Measurements from ENCODE around the gene RIGI.
"Not testable (repeated sequence)": the region's sequence is repeated elsewhere in the genome, so short reads cannot be mapped to it uniquely, and the experiment has no call there.

RIGI gene

GRCh38 chr9:32526041-32526706 lies at the start of gene RIGI:
Gene RIGI (minus strand): TSS chr9:32526196. CDS start chr9:32526166, 30 bp downstream.
- peak; percentile 49 to 52 for DNase-seq (ENCODE audit: low read depth in 1 of 2, low spot score in 1 of 2)

- DNase-seq (ENCODE audit: low read depth in 1 of 2, low spot score in 1 of 2) = no peak
Measured at GRCh38 chr9:32574858-32575257, 48.9 kb upstream of the RIGI start.

GRCh38 chr9:32573821-32574220 lies 47.8 kb upstream of the RIGI start:
- no peak for DNase-seq (ENCODE audit: low read depth in 1 of 2, low spot score in 1 of 2)

- DNase-seq (ENCODE audit: low read depth in 1 of 2, low spot score in 1 of 2) = peak; percentile 85 to 93
Measured at GRCh38 chr9:32572900-32573523, 47.0 kb upstream of the RIGI start, which contains the start of gene NDUFB6. Gene NDUFB6 (minus strand): TSS chr9:32573159. CDS start chr9:32573060, 99 bp downstream.

- DNase-seq (ENCODE audit: low read depth in 1 of 2, low spot score in 1 of 2) = peak; percentile 40 to 58
Measured at GRCh38 chr9:32571969-32572899, 46.2 kb upstream of the RIGI start.

- DNase-seq (ENCODE audit: low read depth in 1 of 2, low spot score in 1 of 2) = no peak
Measured at GRCh38 chr9:32570262-32570661, 44.3 kb upstream of the RIGI start.

- no peak for DNase-seq (ENCODE audit: low read depth in 1 of 2, low spot score in 1 of 2)
Measured at GRCh38 chr9:32566770-32567169, 40.8 kb upstream of the RIGI start.

GRCh38 chr9:32565967-32566366 lies 40.0 kb upstream of the RIGI start:
- no peak for DNase-seq (ENCODE audit: low read depth in 1 of 2, low spot score in 1 of 2)

- DNase-seq (ENCODE audit: low read depth in 1 of 2, low spot score in 1 of 2) = no peak
Measured at GRCh38 chr9:32558408-32558934, 32.5 kb upstream of the RIGI start.

- DNase-seq (ENCODE audit: low read depth in 1 of 2, low spot score in 1 of 2) = no peak
Measured at GRCh38 chr9:32554591-32554990, 28.6 kb upstream of the RIGI start.

GRCh38 chr9:32554107-32554506 lies 28.1 kb upstream of the RIGI start:
- DNase-seq (ENCODE audit: low read depth in 1 of 2, low spot score in 1 of 2) = no peak

GRCh38 chr9:32552172-32552872 lies 26.3 kb upstream of the RIGI start, which contains the start of the genes SMIM27 and TOPORS:
Gene SMIM27 (plus strand): TSS chr9:32552327. CDS start chr9:32552435, 108 bp downstream.
Gene TOPORS (minus strand): TSS chr9:32552586. CDS start chr9:32552436, 150 bp downstream.
- DNase-seq (ENCODE audit: low read depth in 1 of 2, low spot score in 1 of 2) = peak; percentile 73 to 88

GRCh38 chr9:32551276-32552051 lies 25.5 kb upstream of the RIGI start:
- peak; percentile 3 to 17 for DNase-seq (ENCODE audit: low read depth in 1 of 2, low spot score in 1 of 2)

- DNase-seq (ENCODE audit: low read depth in 1 of 2, low spot score in 1 of 2) = peak; percentile 89 to 91
Measured at GRCh38 chr9:32550562-32551275, 24.7 kb upstream of the RIGI start.

- no peak for DNase-seq (ENCODE audit: low read depth in 1 of 2, low spot score in 1 of 2)
Measured at GRCh38 chr9:32550150-32550561, 24.2 kb upstream of the RIGI start.

- not testable (repeated sequence) for DNase-seq (ENCODE audit: low read depth in 1 of 2, low spot score in 1 of 2)
Measured at GRCh38 chr9:32548213-32548612, 22.2 kb upstream of the RIGI start.

GRCh38 chr9:32545884-32546283 lies 19.9 kb upstream of the RIGI start:
- DNase-seq (ENCODE audit: low read depth in 1 of 2, low spot score in 1 of 2) = no peak

GRCh38 chr9:32543047-32543446 lies 17.1 kb upstream of the RIGI start:
- DNase-seq (ENCODE audit: low read depth in 1 of 2, low spot score in 1 of 2) = no peak

- DNase-seq (ENCODE audit: low read depth in 1 of 2, low spot score in 1 of 2) = no peak
Measured at GRCh38 chr9:32533816-32534215, 7.8 kb upstream of the RIGI start.
